22Rv1 (cell line): ENCODE measurements around the gene LGI4.

Source experiments
- ZFX ChIP-seq: fragments of 450-650 bp; IDR thresholded peaks from 2 replicates; pipeline ENCODE4 v1.6.1; 2017; ENCODE audit warnings: antibody characterized with exemption, borderline replicate concordance
- TF ChIP-seq, protein P1 (sequence below): fragments of 450-650 bp; IDR thresholded peaks from 2 replicates; pipeline ENCODE4 v1.5.1; 2017; ENCODE audit warnings: mild to moderate bottlenecking

- TF ChIP-seq, protein P1, sequence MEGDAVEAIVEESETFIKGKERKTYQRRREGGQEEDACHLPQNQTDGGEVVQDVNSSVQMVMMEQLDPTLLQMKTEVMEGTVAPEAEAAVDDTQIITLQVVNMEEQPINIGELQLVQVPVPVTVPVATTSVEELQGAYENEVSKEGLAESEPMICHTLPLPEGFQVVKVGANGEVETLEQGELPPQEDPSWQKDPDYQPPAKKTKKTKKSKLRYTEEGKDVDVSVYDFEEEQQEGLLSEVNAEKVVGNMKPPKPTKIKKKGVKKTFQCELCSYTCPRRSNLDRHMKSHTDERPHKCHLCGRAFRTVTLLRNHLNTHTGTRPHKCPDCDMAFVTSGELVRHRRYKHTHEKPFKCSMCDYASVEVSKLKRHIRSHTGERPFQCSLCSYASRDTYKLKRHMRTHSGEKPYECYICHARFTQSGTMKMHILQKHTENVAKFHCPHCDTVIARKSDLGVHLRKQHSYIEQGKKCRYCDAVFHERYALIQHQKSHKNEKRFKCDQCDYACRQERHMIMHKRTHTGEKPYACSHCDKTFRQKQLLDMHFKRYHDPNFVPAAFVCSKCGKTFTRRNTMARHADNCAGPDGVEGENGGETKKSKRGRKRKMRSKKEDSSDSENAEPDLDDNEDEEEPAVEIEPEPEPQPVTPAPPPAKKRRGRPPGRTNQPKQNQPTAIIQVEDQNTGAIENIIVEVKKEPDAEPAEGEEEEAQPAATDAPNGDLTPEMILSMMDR = no peak
- TF ChIP-seq ZFX = no peak
Observed at GRCh38 chr19:35144600-35145436, 10.0 kb upstream of the LGI4 start.
